IPS DF 4.7 (cell line): ENCODE results near the gene RTKN2.
"Not testable (repeated sequence)": the region's sequence is repeated elsewhere in the genome, so short reads cannot be mapped to it uniquely, and the experiment has no call there.

Experiments
- DNase-seq: peaks from one replicate; pipeline ENCODE4 v3.0.0-alpha.2; 2013; ENCODE audit warnings: low spot score; ENCODE audit errors: extremely low read depth

Gene RTKN2

GRCh38 chr10:62268399-62269114 is at the start of gene RTKN2:
Gene RTKN2, minus strand, starts transcription at chr10:62268844. Its CDS starts 234 bp downstream, at chr10:62268610.
- DNase-seq = peak; percentile 71

- no peak for DNase-seq
Observed at GRCh38 chr10:62317257-62317656, 48.6 kb upstream of the RTKN2 start.

DNA sequence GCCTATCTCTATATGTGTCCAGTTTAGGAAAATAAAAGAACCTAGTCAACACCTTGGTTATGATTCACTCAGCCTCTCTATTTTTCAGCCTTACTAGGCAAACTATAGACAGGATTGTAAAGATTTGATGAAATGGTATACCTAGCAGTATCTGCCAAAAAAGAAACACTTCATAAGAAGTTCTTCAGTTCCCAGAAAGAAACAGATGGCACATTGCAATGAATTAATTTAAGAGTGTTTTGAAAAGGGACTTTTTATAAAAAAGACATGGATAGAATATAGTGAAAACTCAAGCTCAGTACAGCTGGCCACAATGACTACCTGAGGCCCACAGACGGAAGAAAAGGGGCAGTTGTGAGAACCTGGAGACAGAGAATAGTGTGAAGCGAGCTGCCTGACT is 40.6 kb upstream of the RTKN2 start:
- DNase-seq = no peak

- DNase-seq = no peak
Observed at GRCh38 chr10:62308101-62308500, 39.5 kb upstream of the RTKN2 start.

DNA sequence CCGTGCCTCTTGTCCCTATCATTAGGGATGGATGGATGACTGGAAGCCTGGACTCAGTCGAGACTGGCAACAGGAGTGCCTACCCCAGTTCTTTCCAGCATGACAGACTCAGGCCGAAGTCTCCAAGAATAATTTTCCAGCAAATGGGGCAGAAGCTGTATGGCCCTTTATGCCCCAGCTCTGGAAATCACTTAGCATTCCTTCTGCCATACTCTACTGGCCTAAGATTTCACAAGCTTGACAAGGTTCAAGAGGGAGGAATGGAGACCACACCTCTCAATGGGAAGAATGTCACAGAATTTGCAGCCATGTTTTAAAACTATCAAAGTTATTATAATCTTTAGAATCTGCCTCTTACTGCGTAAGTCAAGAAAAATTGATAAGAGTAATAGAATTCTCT is 39.0 kb upstream of the RTKN2 start:
- DNase-seq = no peak

- no peak for DNase-seq
Observed at GRCh38 chr10:62306663-62307062, 38.0 kb upstream of the RTKN2 start.

DNA sequence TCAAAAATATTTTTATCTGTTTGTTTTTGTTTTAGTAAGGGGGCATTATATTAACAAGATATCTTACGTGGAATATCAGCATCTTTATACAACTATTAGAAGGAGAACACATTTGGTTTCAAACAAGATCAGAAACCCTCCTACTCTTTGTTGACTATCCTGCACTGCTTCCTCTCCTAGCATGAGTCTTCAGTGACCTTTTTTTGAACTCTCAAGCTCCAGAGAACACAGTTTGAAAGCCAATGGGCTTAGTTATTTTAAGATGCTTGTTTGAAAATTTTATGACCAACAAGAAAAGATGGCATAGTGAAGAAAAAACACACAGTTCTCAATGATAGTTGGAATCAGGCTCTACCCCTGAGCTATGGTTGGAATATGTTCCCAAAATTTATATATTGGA is 37.2 kb upstream of the RTKN2 start:
- no peak for DNase-seq

GRCh38 chr10:62303922-62304321 is 35.3 kb upstream of the RTKN2 start:
- no peak for DNase-seq

GRCh38 chr10:62302760-62303159 is 34.1 kb upstream of the RTKN2 start:
- DNase-seq = no peak

- DNase-seq = no peak
Observed at GRCh38 chr10:62297857-62298256, 29.2 kb upstream of the RTKN2 start.

DNA sequence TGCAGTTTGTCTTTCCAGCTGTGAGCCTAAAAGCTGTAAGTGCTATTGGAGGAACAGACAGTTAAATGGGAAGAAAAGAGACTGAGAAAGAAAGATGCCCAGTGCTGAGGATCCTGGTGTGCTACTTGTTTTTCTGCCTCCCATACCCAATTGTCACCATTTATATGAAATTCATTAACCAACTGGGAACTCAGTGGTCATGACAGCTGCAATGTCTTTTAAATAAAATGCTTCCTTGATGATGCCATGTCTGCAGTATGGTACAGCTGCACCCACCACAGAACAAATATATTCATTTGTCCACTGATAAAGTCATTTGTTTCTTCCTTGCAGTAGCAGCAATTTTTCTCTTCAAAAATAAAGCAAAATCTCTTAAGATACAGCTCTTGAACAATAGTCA is 15.6 kb upstream of the RTKN2 start:
- DNase-seq = no peak

GRCh38 chr10:62281348-62281747 is 12.7 kb upstream of the RTKN2 start:
- not testable (repeated sequence) for DNase-seq

- DNase-seq = not testable (repeated sequence)
Observed at GRCh38 chr10:62280392-62280791, 11.7 kb upstream of the RTKN2 start.

- DNase-seq = no peak
Observed at GRCh38 chr10:62278441-62278910, 9.8 kb upstream of the RTKN2 start.

- DNase-seq = no peak
Observed at GRCh38 chr10:62277971-62278370, 9.3 kb upstream of the RTKN2 start.

GRCh38 chr10:62270020-62270419 is 1.4 kb upstream of the RTKN2 start:
- DNase-seq = no peak

- no peak for DNase-seq
Observed at GRCh38 chr10:62268027-62268398, 631 bp downstream of the RTKN2 start.

- no peak for DNase-seq
Observed at GRCh38 chr10:62266611-62267010, 2.0 kb downstream of the RTKN2 start.

DNA sequence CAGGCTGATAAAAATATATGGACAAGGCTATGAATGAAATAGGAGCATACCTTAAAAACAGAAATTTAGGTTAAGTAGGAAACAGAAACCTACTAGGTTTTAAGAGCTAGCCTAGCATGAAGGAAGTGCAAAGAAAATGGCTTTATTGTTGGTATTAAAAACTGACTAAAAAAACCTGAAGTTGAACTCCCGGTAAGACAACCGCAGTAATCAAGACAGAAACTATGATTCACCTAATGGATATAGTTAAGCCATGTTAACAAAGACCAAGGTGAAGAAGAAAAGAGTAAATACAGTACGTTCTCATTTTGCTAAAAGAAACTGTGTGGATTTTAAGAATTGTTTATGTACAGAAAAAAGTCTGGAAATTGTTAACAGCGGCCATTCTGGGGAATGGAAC is 2.5 kb downstream of the RTKN2 start:
- DNase-seq = no peak

- peak; percentile 53 for DNase-seq
Observed at GRCh38 chr10:62264702-62265436, 3.8 kb downstream of the RTKN2 start.

DNA sequence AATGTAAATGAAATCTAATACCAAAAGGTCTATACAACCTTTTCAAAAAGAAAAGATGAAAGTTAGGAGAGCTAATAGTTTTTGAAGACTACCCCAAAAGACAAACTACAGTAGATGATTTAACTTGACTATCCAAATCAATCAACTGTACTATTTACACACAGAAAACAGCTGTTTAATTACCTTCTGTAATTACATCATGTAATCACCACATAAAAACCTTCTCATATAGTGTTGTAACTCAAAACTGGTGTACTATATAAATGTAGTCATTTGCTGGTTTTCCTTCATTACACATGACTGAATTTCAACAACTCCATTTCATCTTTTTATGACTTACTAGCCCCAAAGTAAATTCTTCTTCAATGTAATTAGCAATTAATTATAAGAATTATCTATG is 4.5 kb downstream of the RTKN2 start:
- DNase-seq = no peak

DNA sequence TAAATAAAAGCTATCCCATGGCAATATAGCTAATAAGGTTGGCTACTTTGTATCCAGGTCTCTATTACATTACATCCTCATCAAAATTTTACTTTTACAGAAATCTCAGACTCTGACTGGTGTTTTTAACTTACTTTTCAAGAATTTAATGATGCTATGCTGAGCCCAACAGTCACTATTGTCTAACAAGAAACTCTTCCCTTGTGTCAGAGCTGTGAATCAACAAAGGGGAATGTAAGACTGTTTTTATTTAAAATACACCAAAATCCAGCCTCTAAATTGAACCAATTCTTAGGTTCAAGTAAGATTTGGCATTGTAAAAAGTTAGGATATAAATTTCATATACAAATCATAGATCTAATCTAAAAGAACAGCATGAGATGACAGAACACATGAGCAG is 7.0 kb downstream of the RTKN2 start:
- DNase-seq = no peak

- no peak for DNase-seq
Observed at GRCh38 chr10:62259998-62260397, 8.6 kb downstream of the RTKN2 start.
